Measurements from ENCODE around the gene PEX1. TPM values are rescaled to one million over a fixed set of nuclear protein-coding genes. Genes with fewer than 3 reads are reported as not detected.
"Not testable (repeated sequence)": the region's sequence is repeated elsewhere in the genome, so short reads cannot be mapped to it uniquely, and the experiment has no call there.

The PEX1 gene
- total and polyA plus RNA-seq, 9 of the 15 experiments (the other 6 are each of a cell fraction or from before 2014, with no cell fraction given): 9.4 to 32.2 (median 19.9) TPM

- TF ChIP-seq E2F4 (CRISPR knock-in tag; IDR thresholded peaks at IDR 0.05; ENCODE audit: low read depth) (no peak), HDAC2 (IDR thresholded peaks at IDR 0.05) (no peak), DIDO1 (tag; IDR thresholded peaks at IDR 0.05; ENCODE audit: low read depth) (no peak), HLTF (IDR thresholded peaks at IDR 0.05) (no peak)
These were observed 18.7 kb upstream of the PEX1 start (continued) for GRCh38 chr7:92546856-92547497.

- DNase-seq (ENCODE audit: extremely low read depth in 1 of 4, low spot score in 3 of 4); CTCF ChIA-PET (ENCODE audit: low intra/inter-chr PET ratio); H4K20me1 ChIP-seq (replicated peaks; ENCODE audit: control insufficient read depth, insufficient read depth, low read length); H3K9me1 ChIP-seq (ENCODE audit: control insufficient read depth, insufficient read depth, low read length); H3K4me2 ChIP-seq (ENCODE audit: insufficient read depth, low read length); FAIRE-seq; H3K9me3 ChIP-seq (replicated peaks; ENCODE audit: control insufficient read depth, insufficient read depth, low read depth, low read length); in situ Hi-C loops (cut with MboI); intact Hi-C loops (cut with micrococcal nuclease); BruUV-seq (replicated peaks); ATAC-seq; H3K79me2 ChIP-seq (ENCODE audit: control insufficient read depth, insufficient read depth, low read length); H3K4me3 ChIP-seq; H2AFZ ChIP-seq (ENCODE audit: low read depth, low read length); H3K36me3 ChIP-seq (ENCODE audit: control insufficient read depth, insufficient read depth, low read length); POLR2A ChIA-PET; H3K27ac ChIP-seq (ENCODE audit: extremely low read depth, low read depth, low read length); H3K4me1 ChIP-seq (replicated peaks in 1 of 2; ENCODE audit: control insufficient read depth in 2 of 2, insufficient read depth in 2 of 2, low read length in 2 of 2); H3K9ac ChIP-seq (ENCODE audit: insufficient read depth in 1 of 2, low read depth in 2 of 2, low read length in 2 of 2): not testable (repeated sequence)
- 46% methylated on average over 14 of the region's 30 CpGs for WGBS (ENCODE audit: insufficient coverage, low coverage, missing lambda C conversion rate)
- H3K27me3 ChIP-seq (ENCODE audit: control insufficient read depth in 2 of 2, insufficient read depth in 2 of 2, low read length in 2 of 2): peaks cover 0 to 16% of the 10 kb centered on the region in 2 experiments; a peak in 2 of 5 replicates
These were observed 16.8 kb upstream of the PEX1 start for GRCh38 chr7:92545116-92545515.

Measured in K562 (cell line).